Superior temporal gyrus (tissue), 1 donor: ENCODE measurements around the gene CRB3.
A peak's percentile ranks its signal among the peaks of the same experiment; 100 is the strongest.

Experiments used
- DNase-seq: peaks from one replicate; pipeline ENCODE4 v3.0.0-alpha.2; 2016; ENCODE audit errors: extremely low spot score

The CRB3 gene

GRCh38 chr19:6466526-6467248, 2.6 kb downstream of the CRB3 start:
- DNase-seq = no peak

- DNase-seq = no peak
These were observed 3.3 kb downstream of the CRB3 start for GRCh38 chr19:6467384-6467783.

GRCh38 chr19:6470173-6470572, 6.1 kb downstream of the CRB3 start:
- no peak for DNase-seq

GRCh38 chr19:6471076-6471475, 7.0 kb downstream of the CRB3 start:
- DNase-seq = no peak

GRCh38 chr19:6472713-6473112, 8.6 kb downstream of the CRB3 start:
- DNase-seq = no peak

- DNase-seq = no peak
These were observed 9.6 kb downstream of the CRB3 start for GRCh38 chr19:6473647-6474046.

GRCh38 chr19:6475321-6476108, 11.4 kb downstream of the CRB3 start:
- no peak for DNase-seq

GRCh38 chr19:6476155-6476895, 12.3 kb downstream of the CRB3 start:
- DNase-seq = peak; percentile 79

GRCh38 chr19:6476896-6477431, 12.9 kb downstream of the CRB3 start:
- DNase-seq = no peak

- DNase-seq = no peak
These were observed 14.7 kb downstream of the CRB3 start for GRCh38 chr19:6478815-6479214.

GRCh38 chr19:6479836-6480398, 15.8 kb downstream of the CRB3 start:
- DNase-seq = no peak

GRCh38 chr19:6480848-6481415, 16.9 kb downstream of the CRB3 start:
- no peak for DNase-seq

GRCh38 chr19:6481541-6482342, 17.7 kb downstream of the CRB3 start, which contains the start of gene DENND1C:
DENND1C (minus strand) TSS chr19:6481787; CDS start chr19:6481695, 92 bp downstream.
- DNase-seq = peak; percentile 66

- no peak for DNase-seq
These were observed 18.2 kb downstream of the CRB3 start for GRCh38 chr19:6482343-6482686.

GRCh38 chr19:6483235-6483634, 19.2 kb downstream of the CRB3 start:
- DNase-seq = no peak

GRCh38 chr19:6484230-6484629, 20.2 kb downstream of the CRB3 start:
- no peak for DNase-seq

GRCh38 chr19:6484831-6485230, 20.8 kb downstream of the CRB3 start:
- no peak for DNase-seq

- peak; percentile 50 for DNase-seq
These were observed 25.4 kb downstream of the CRB3 start for GRCh38 chr19:6489278-6490061.

GRCh38 chr19:6490134-6490533, 26.1 kb downstream of the CRB3 start:
- DNase-seq = no peak
